SK-N-SH (cell line): Measurements from ENCODE around the gene ZNF613. TPM values are rescaled to one million over a fixed set of nuclear protein-coding genes. Genes with fewer than 3 reads are reported as not detected.

Experiments
- CTCF ChIA-PET: fragments of 300-600, 350-600 bp; formaldehyde crosslinking; extraction: SDS; loops from one replicate; lab custom pipeline; 2021; lab: Yijun Ruan, JAX
- POLR2A ChIA-PET: fragments of 350-600 bp; sonication (Branson Sonifier 250); formaldehyde crosslinking; extraction: SDS; loops from one replicate; lab custom pipeline; 2020; ENCODE audit warnings: antibody characterized with exemption, inconsistent platforms; lab: Yijun Ruan, JAX
- DNase-seq: peaks from one replicate; pipeline ENCODE4 v3.0.0; 2012
- H2AFZ ChIP-seq: fragments of 200-600 bp; sonication (generic); 2 replicates; pipeline ENCODE4 v1.8.1; 2016; ENCODE audit warnings: antibody characterized with exemption, mild to moderate bottlenecking, low read depth
- H3F3A ChIP-seq: fragments of 200-600 bp; sonication (generic); replicated peaks from 2 replicates; pipeline ENCODE3; 2016; ENCODE audit warnings: antibody characterized with exemption, mild to moderate bottlenecking; ENCODE audit not compliant: insufficient read depth
- H3K27ac ChIP-seq, 2 experiments: fragments of 200-500 bp in 1 of 2; fragments of 200-600 bp in 1 of 2; sonication (Bioruptor generic) in 1 of 2; sonication (generic), shearing (Covaris generic) in 1 of 2; 2 replicates each; pipeline versions ENCODE4 v1.5.1 to v1.6.1; 2014 to 2016; ENCODE audit warnings: low read depth in 2 of 2, inconsistent platforms in 1 of 2, low read length in 1 of 2, mild to moderate bottlenecking in 1 of 2, mixed read lengths in 1 of 2
- H3K27me3 ChIP-seq: fragments of 200-600 bp; sonication (generic), shearing (Covaris generic); 2 replicates; pipeline ENCODE4 v1.6.1; 2016; ENCODE audit warnings: mixed run types; ENCODE audit not compliant: insufficient read depth
- H3K36me3 ChIP-seq, 2 experiments: fragments of 200-500 bp in 1 of 2; fragments of 200-600 bp in 1 of 2; sonication (Bioruptor generic) in 1 of 2; sonication (generic) in 1 of 2; replicated peaks in 1 of 2; 2 replicates each; pipeline versions ENCODE3 to v1.5.1; 2014 to 2016; ENCODE audit warnings: low read length in 1 of 2, mild to moderate bottlenecking in 1 of 2; ENCODE audit not compliant: insufficient read depth in 2 of 2, control insufficient read depth in 1 of 2
- H3K4me1 ChIP-seq, 2 experiments: fragments of 200-500 bp in 1 of 2; fragments of 200-600 bp in 1 of 2; sonication (Bioruptor generic) in 1 of 2; sonication (generic), shearing (Covaris generic) in 1 of 2; 2 replicates each; pipeline versions ENCODE4 v1.5.1 to v1.6.1; 2014 to 2016; ENCODE audit warnings: low read depth in 1 of 2, low read length in 1 of 2, mixed run types in 1 of 2; ENCODE audit not compliant: insufficient read depth in 2 of 2, control insufficient read depth in 1 of 2
- H3K4me2 ChIP-seq: fragments of 200-600 bp; sonication (generic), shearing (Covaris generic); 2 replicates; pipeline ENCODE4 v1.6.1; 2017; ENCODE audit warnings: mixed run types
- H3K4me3 ChIP-seq, 2 experiments: fragments of 200-500 bp in 1 of 2; fragments of 200-600 bp in 1 of 2; sonication (Bioruptor generic) in 1 of 2; sonication (generic), shearing (Covaris generic) in 1 of 2; 2 replicates each; pipeline versions ENCODE4 v1.5.1 to v1.8.1; 2014 to 2016; ENCODE audit warnings: low read depth in 2 of 2, inconsistent platforms in 1 of 2, low read length in 1 of 2, mild to moderate bottlenecking in 1 of 2, mixed read lengths in 1 of 2, moderate library complexity in 1 of 2
- H3K79me2 ChIP-seq: fragments of 200-600 bp; sonication (generic); 2 replicates; pipeline ENCODE4 v1.8.1; 2017; ENCODE audit warnings: mild to moderate bottlenecking; ENCODE audit not compliant: insufficient read depth
- H3K9ac ChIP-seq: fragments of 200-600 bp; sonication (generic); 2 replicates; pipeline ENCODE4 v1.6.1; 2017; ENCODE audit warnings: mixed run types
- H3K9me2 ChIP-seq: fragments of 200-600 bp; sonication (generic); 2 replicates; pipeline ENCODE4 v1.6.1; 2017; ENCODE audit warnings: mixed run types
- H3K9me3 ChIP-seq: fragments of 200-600 bp; sonication (generic); 2 replicates; pipeline ENCODE4 v1.6.1; 2017; ENCODE audit warnings: mixed run types, mild to moderate bottlenecking, moderate library complexity
- H4K20me1 ChIP-seq: fragments of 200-600 bp; sonication (generic); 2 replicates; pipeline ENCODE4 v1.6.1; 2017; ENCODE audit warnings: mild to moderate bottlenecking, mixed run types; ENCODE audit not compliant: insufficient read depth
- JUND ChIP-seq: IDR thresholded peaks from 2 replicates; pipeline ENCODE4 v1.4.0; 2012
- RFX5 ChIP-seq: IDR thresholded peaks from 2 replicates; pipeline ENCODE4 v1.6.1; 2012; ENCODE audit warnings: mild to moderate bottlenecking, improper control_type of control experiment, low read length
- SMC3 ChIP-seq: IDR thresholded peaks from 2 replicates; pipeline ENCODE4 v1.6.1; 2012; ENCODE audit warnings: low read depth, low read length, improper control_type of control experiment
- USF1 ChIP-seq: IDR thresholded peaks from 2 replicates; pipeline ENCODE4 v1.4.0; 2012; ENCODE audit warnings: low read depth, borderline replicate concordance
- WGBS: methylation state at CpG from one replicate; pipeline ENCODE4 v1.1.6; 2017; ENCODE audit warnings: low lambda C conversion rate; 5-methylcytosine and 5-hydroxymethylcytosine counted together
- polyA plus RNA-seq, 3 experiments: library from polyadenylated mRNA; depleted of rRNA; stranded (reverse); fragments of >200 nt; gene quantifications; 2 replicates each; pipeline ENCODE4 v1.2.3, GENCODE V29; 2012
- TF ChIP-seq, protein P1 (sequence below): IDR thresholded peaks from 2 replicates; pipeline ENCODE4; 2012

The ZNF613 gene
- polyA plus RNA-seq, 1 of the 3 experiments (the other 2 are of a cell fraction): 2.2 TPM

GRCh38 chr19:51994048-51994644 lies 66.9 kb downstream of the ZNF613 start:
- Histone ChIP-seq H3K9me3 (peaks cover 47% of the 10 kb centered on the region; the same call in 1 of the 2 replicates), H3K4me1 (no peaks in the 10 kb centered on the region), H3K27ac (no peak overlapping the region), H4K20me1 (no peaks in the 10 kb centered on the region), H3K4me3 (peak overlapping the region in 1 of 2 experiments; percentile 12; a peak in 1 of 4 replicates), H3K9ac (no peak overlapping the region), H3F3A (no peaks in the 10 kb centered on the region), H2AFZ (no peak overlapping the region), H3K4me2 (no peak overlapping the region), H3K36me3 (peaks cover 34 to 75% of the 10 kb centered on the region in 2 experiments), H3K27me3 (no peaks in the 10 kb centered on the region), H3K79me2 (no peaks in the 10 kb centered on the region), H3K9me2 (no peaks in the 10 kb centered on the region)
- ChIA-PET POLR2A (no interaction called here), CTCF (interaction anchor here (1.0 kb wide), 1 partner anchor 13 kb away, joined by 3 read pairs; no protein-coding TSS in a partner anchor)
- no peak for DNase-seq
- TF ChIP-seq, protein P1, sequence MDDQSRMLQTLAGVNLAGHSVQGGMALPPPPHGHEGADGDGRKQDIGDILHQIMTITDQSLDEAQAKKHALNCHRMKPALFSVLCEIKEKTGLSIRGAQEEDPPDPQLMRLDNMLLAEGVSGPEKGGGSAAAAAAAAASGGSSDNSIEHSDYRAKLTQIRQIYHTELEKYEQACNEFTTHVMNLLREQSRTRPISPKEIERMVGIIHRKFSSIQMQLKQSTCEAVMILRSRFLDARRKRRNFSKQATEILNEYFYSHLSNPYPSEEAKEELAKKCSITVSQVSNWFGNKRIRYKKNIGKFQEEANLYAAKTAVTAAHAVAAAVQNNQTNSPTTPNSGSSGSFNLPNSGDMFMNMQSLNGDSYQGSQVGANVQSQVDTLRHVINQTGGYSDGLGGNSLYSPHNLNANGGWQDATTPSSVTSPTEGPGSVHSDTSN: no peak
- no peak for TF ChIP-seq SMC3
- no peak for TF ChIP-seq JUND
- no peak for TF ChIP-seq RFX5
- no peak for TF ChIP-seq USF1
- WGBS: 100% methylated on average over 2 of the region's 2 CpGs

Other genes with a start within 250 kb of the ZNF613 start
- gene SPACA6, start 234.1 kb upstream of the ZNF613 start, polyA plus RNA-seq (2012; rRNA removed): 12.6 and 15.8 TPM in 2 replicates
- not detected in 2 replicates for gene HAS1, start 203.5 kb upstream of the ZNF613 start, polyA plus RNA-seq (2012; rRNA removed)
- gene FPR1, start 175.6 kb upstream of the ZNF613 start, polyA plus RNA-seq (2012; rRNA removed): 0.03 TPM in 1 of 2 replicates, not detected in the other
- not detected in 2 replicates for gene FPR2, start 166.3 kb upstream of the ZNF613 start, polyA plus RNA-seq (2012; rRNA removed)
- gene FPR3, start 132.3 kb upstream of the ZNF613 start, polyA plus RNA-seq (2012; rRNA removed): 0.02 and 0.05 TPM in 2 replicates
- 6.8 and 9.6 TPM in 2 replicates for gene ZNF577, start 39.5 kb upstream of the ZNF613 start, polyA plus RNA-seq (2012; rRNA removed)
- 1.5 and 2.7 TPM in 2 replicates for gene ZNF649, start 22.5 kb upstream of the ZNF613 start, polyA plus RNA-seq (2012; rRNA removed)
- gene ZNF350, start 59.4 kb downstream of the ZNF613 start, polyA plus RNA-seq (2012; rRNA removed): 3.4 and 4.1 TPM in 2 replicates
- 1.6 and 3.0 TPM in 2 replicates for gene ZNF615, start 80.7 kb downstream of the ZNF613 start, polyA plus RNA-seq (2012; rRNA removed)
- gene ZNF614, start 100.9 kb downstream of the ZNF613 start, polyA plus RNA-seq (2012; rRNA removed): 2.8 and 3.6 TPM in 2 replicates
- 2.9 and 3.9 TPM in 2 replicates for gene ZNF432, start 121.4 kb downstream of the ZNF613 start, polyA plus RNA-seq (2012; rRNA removed)
- gene ZNF841, start 168.3 kb downstream of the ZNF613 start, polyA plus RNA-seq (2012; rRNA removed): 3.8 and 5.1 TPM in 2 replicates
- gene ZNF616, start 212.5 kb downstream of the ZNF613 start, polyA plus RNA-seq (2012; rRNA removed): 1.5 and 2.0 TPM in 2 replicates
- 1.6 and 2.3 TPM in 2 replicates for gene ZNF836, start 244.1 kb downstream of the ZNF613 start, polyA plus RNA-seq (2012; rRNA removed)